ENCODE data around the gene HTR1A. TPM values are rescaled to one million over a fixed set of nuclear protein-coding genes. Genes with fewer than 3 reads are reported as not detected.

The HTR1A gene
- polyA plus RNA-seq, 1 experiment: not detected

GRCh38 chr5:63931836-63932235 is 30.4 kb downstream of the HTR1A start:
- Histone ChIP-seq H3K9me3 (ENCODE audit: control insufficient read depth, insufficient read depth, low read length) (peaks cover 18% of the 10 kb centered on the region), H3K27ac (ENCODE audit: low read depth, low read length) (no peak overlapping the region), H3K4me3 (ENCODE audit: low read depth, low read length) (no peak overlapping the region), H3K27me3 (ENCODE audit: control insufficient read depth, insufficient read depth, low read length) (no peaks in the 10 kb centered on the region)
- DNase-seq (ENCODE audit: low read depth, low spot score): no peak
- POLR2A ChIA-PET: no interaction called here
- no peak for TF ChIP-seq CTCF (IDR thresholded peaks at IDR 0.05; ENCODE audit: low read depth, low read length)
- CTCF ChIA-PET: interaction anchor here (0.6 kb wide), 1 partner anchor 80 kb away, joined by 4 read pairs; no protein-coding TSS in a partner anchor

DNA sequence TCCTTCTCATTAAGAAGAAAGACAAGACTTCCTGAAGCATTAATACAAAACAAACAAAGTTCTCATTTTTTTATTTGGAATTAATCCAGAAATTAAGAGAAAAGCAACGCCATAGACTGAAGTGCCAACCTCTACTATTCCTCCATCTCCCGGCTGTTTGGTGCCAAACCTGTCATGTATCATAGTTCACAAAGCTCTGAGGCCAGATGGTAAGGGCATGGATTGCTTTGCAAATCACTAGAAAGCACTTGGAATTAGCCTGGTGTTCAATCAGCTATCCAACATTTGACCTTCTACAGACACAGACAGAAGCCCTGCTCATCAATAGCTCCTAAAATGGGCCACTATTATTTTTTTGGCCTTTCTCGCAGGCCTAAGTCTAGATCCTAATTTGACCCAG is 33.8 kb downstream of the HTR1A start:
- CTCF ChIA-PET: no interaction called here
- Histone ChIP-seq H3K9me3 (ENCODE audit: control insufficient read depth, insufficient read depth, low read length) (peaks cover 15% of the 10 kb centered on the region), H3K27me3 (ENCODE audit: control insufficient read depth, insufficient read depth, low read length) (no peaks in the 10 kb centered on the region), H3K27ac (ENCODE audit: low read depth, low read length) (no peak overlapping the region), H3K4me3 (ENCODE audit: low read depth, low read length) (no peak overlapping the region)
- TF ChIP-seq CTCF (IDR thresholded peaks at IDR 0.05; ENCODE audit: low read depth, low read length): no peak
- DNase-seq (ENCODE audit: low read depth, low spot score): no peak
- POLR2A ChIA-PET: no interaction called here

- no peak for TF ChIP-seq CTCF (IDR thresholded peaks at IDR 0.05; ENCODE audit: low read depth, low read length)
- ChIA-PET POLR2A (no interaction called here), CTCF (no interaction called here)
- H3K4me3 ChIP-seq (ENCODE audit: low read depth, low read length): no peak overlapping the region
- no peak for DNase-seq (ENCODE audit: low read depth, low spot score)
- no peak overlapping the region for H3K27ac ChIP-seq (ENCODE audit: low read depth, low read length)
- H3K27me3 ChIP-seq (ENCODE audit: control insufficient read depth, insufficient read depth, low read length): no peaks in the 10 kb centered on the region
- H3K9me3 ChIP-seq (ENCODE audit: control insufficient read depth, insufficient read depth, low read length): peaks cover 11% of the 10 kb centered on the region; the same call in 1 of the 2 replicates
Measured at GRCh38 chr5:63923914-63924313, 38.3 kb downstream of the HTR1A start.

DNA sequence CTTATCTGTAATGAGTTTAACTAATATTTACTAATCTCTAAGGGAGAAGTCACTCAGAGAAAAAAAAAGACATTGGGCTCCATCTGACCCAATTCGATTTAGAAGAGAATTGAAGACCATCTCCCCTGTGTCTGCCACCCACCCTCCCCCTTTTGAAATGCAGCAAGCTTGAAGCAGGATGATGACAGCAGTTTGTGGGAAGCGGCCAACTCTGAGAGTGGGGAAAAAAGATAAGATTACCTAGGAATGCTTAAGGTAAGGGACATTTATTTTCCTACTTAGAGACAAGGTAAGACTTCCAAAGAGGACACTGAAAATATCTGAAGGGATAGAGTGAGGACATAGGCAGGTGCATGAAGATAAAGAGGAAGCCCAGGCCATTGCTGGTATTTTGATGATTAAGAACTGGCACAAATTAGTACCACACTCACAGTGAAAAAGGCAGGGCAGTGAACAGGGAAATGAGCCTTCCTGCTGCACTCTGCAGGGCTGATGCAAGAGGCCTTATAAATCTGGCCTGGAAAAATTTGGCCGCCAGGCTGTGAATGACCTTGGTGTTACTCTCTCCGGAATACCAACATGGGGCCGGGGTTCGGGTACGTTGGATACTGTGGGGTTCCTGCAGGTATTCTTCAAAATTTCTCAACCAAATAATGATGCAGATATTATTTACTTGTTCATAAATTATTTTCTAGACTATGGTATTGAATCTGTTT is 42.3 kb downstream of the HTR1A start:
- Histone ChIP-seq H3K27me3 (ENCODE audit: control insufficient read depth, insufficient read depth, low read length) (no peaks in the 10 kb centered on the region), H3K4me3 (ENCODE audit: low read depth, low read length) (no peak overlapping the region), H3K9me3 (ENCODE audit: control insufficient read depth, insufficient read depth, low read length) (peaks cover 8% of the 10 kb centered on the region; the same call in 1 of the 2 replicates), H3K27ac (ENCODE audit: low read depth, low read length) (no peak overlapping the region)
- ChIA-PET CTCF (no interaction called here), POLR2A (no interaction called here)
- DNase-seq (ENCODE audit: low read depth, low spot score): no peak
- TF ChIP-seq CTCF (IDR thresholded peaks at IDR 0.05; ENCODE audit: low read depth, low read length): no peak

DNA sequence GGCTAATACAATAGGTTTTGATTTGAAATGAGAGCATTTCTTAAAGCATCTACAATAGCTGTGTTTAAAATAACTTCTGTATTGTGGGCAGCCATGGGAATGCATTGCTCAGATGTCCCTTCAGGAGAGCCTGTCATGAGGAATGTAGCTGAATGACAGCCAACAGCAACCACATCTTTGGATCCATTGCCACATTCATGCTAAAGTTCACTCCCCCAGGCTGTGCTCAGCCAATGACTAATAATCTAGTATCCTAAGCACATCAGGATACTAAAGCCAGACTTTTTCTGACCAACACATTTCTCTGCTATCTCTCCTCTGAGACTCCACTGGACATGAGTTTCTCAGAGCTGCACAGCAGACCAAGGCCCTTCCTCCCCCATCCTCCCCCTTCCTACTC is 45.5 kb downstream of the HTR1A start:
- ChIA-PET POLR2A (no interaction called here), CTCF (no interaction called here)
- no peak for DNase-seq (ENCODE audit: low read depth, low spot score)
- TF ChIP-seq CTCF (IDR thresholded peaks at IDR 0.05; ENCODE audit: low read depth, low read length): no peak
- Histone ChIP-seq H3K9me3 (ENCODE audit: control insufficient read depth, insufficient read depth, low read length) (peaks cover 5% of the 10 kb centered on the region; the same call in 1 of the 2 replicates), H3K4me3 (ENCODE audit: low read depth, low read length) (no peak overlapping the region), H3K27ac (ENCODE audit: low read depth, low read length) (no peak overlapping the region), H3K27me3 (ENCODE audit: control insufficient read depth, insufficient read depth, low read length) (no peaks in the 10 kb centered on the region)

Measured in AG04450 (cell line).